Naive B cell (primary cell): ENCODE measurements around the gene NPEPL1. TPM values are rescaled to one million over a fixed set of nuclear protein-coding genes. Genes with fewer than 3 reads are reported as not detected.
"Not testable (repeated sequence)": the region's sequence is repeated elsewhere in the genome, so short reads cannot be mapped to it uniquely, and the experiment has no call there.

ENCODE experiments used
- ATAC-seq, 2 donors: fragments of 150-1000 bp; cut with Tn5 transposase; 2 replicates each; pipeline ENCODE4 v1.10.0; 2021; ENCODE audit warnings: low read depth in 2 of 2, mild to moderate bottlenecking in 2 of 2, moderate library complexity in 2 of 2
- DNase-seq: peaks from one replicate; pipeline ENCODE4 v3.0.0; 2022
- H3K27ac Mint-ChIP-seq, 6 donors: one replicate each; pipeline ENCODE4 v1.8.0; 2020 to 2022; ENCODE audit warnings: mild to moderate bottlenecking in 6 of 6, mixed read lengths in 6 of 6, moderate library complexity in 5 of 6, inconsistent platforms in 2 of 6
- H3K27me3 Mint-ChIP-seq, 3 donors: one replicate each; pipeline ENCODE4 v1.8.0; 2021 to 2022; ENCODE audit warnings: mixed read lengths in 3 of 3, mild to moderate bottlenecking in 1 of 3
- H3K36me3 Mint-ChIP-seq, 2 donors: one replicate each; pipeline ENCODE4 v1.8.0; 2020 to 2022; ENCODE audit warnings: mixed read lengths in 2 of 2, inconsistent platforms in 1 of 2, mild to moderate bottlenecking in 1 of 2
- H3K4me1 Mint-ChIP-seq, 3 donors: one replicate each; pipeline ENCODE4 v1.8.0; 2020 to 2022; ENCODE audit warnings: mixed read lengths in 3 of 3, inconsistent platforms in 1 of 3, mild to moderate bottlenecking in 1 of 3, moderate library complexity in 1 of 3
- H3K4me3 Mint-ChIP-seq, 8 donors: one replicate each; pipeline ENCODE4 v1.8.0; 2020 to 2022; ENCODE audit warnings: mild to moderate bottlenecking in 8 of 8, mixed read lengths in 8 of 8, moderate library complexity in 8 of 8, inconsistent platforms in 2 of 8
- H3K9me3 Mint-ChIP-seq, 7 donors: one replicate each; pipeline ENCODE4 v1.8.0; 2020 to 2022; ENCODE audit warnings: mixed read lengths in 7 of 7, mild to moderate bottlenecking in 5 of 7, inconsistent platforms in 2 of 7, moderate library complexity in 1 of 7
- polyA plus RNA-seq, 6 donors: library from polyadenylated mRNA; unstranded; fragments of 300-500 nt; fragmentation: Illumina TruSeq; gene quantifications; one replicate each; pipeline ENCODE4 v1.2.3, GENCODE V29; 2021; ENCODE audit warnings: low read depth in 6 of 6

The NPEPL1 gene
- polyA plus RNA-seq, 6 donors from 2014 or later: 4.2 to 8.4 (median 6.0) TPM

- ATAC-seq (no peak), DNase-seq (no peak)
- Mint-ChIP-seq H3K27me3 (peaks cover 30 to 54% (median 50%) of the 10 kb centered on the region in 3 donors), H3K27ac (no peak overlapping the region), H3K9me3 (no peaks in the 10 kb centered on the region), H3K4me3 (no peak overlapping the region), H3K36me3 (peaks cover 0 to 8% of the 10 kb centered on the region in 2 donors), H3K4me1 (no peaks in the 10 kb centered on the region)
Measured at GRCh38 chr20:58753922-58754551, 61.4 kb downstream of the NPEPL1 start.

- DNase-seq (no peak), ATAC-seq (no peak)
- H3K27me3 Mint-ChIP-seq: peaks cover 30 to 52% (median 47%) of the 10 kb centered on the region in 3 donors
- H3K4me3 Mint-ChIP-seq: no peak overlapping the region
- H3K36me3 Mint-ChIP-seq: peaks cover 0 to 8% of the 10 kb centered on the region in 2 donors
- no peaks in the 10 kb centered on the region for H3K4me1 Mint-ChIP-seq
- H3K9me3 Mint-ChIP-seq: no peaks in the 10 kb centered on the region
- peak overlapping the region in 1 of 6 donors; percentile 15 for H3K27ac Mint-ChIP-seq
Measured at GRCh38 chr20:58754584-58754983, 62.0 kb downstream of the NPEPL1 start.

GRCh38 chr20:58755062-58755697 is 62.6 kb downstream of the NPEPL1 start:
- peaks cover 29 to 48% (median 46%) of the 10 kb centered on the region in 3 donors for H3K27me3 Mint-ChIP-seq
- DNase-seq (no peak), ATAC-seq (no peak)
- H3K27ac Mint-ChIP-seq: no peak overlapping the region
- no peaks in the 10 kb centered on the region for H3K4me1 Mint-ChIP-seq
- H3K36me3 Mint-ChIP-seq: peaks cover 0 to 8% of the 10 kb centered on the region in 2 donors
- no peaks in the 10 kb centered on the region for H3K9me3 Mint-ChIP-seq
- H3K4me3 Mint-ChIP-seq: no peak overlapping the region

- ATAC-seq: no peak
- DNase-seq: no peak
- Mint-ChIP-seq H3K9me3 (no peaks in the 10 kb centered on the region), H3K4me3 (no peak overlapping the region), H3K27me3 (peaks cover 24 to 47% (median 39%) of the 10 kb centered on the region in 3 donors), H3K36me3 (peaks cover 0 to 6% of the 10 kb centered on the region in 2 donors), H3K27ac (no peak overlapping the region), H3K4me1 (no peaks in the 10 kb centered on the region)
Measured at GRCh38 chr20:58755766-58756449, 63.3 kb downstream of the NPEPL1 start.

- DNase-seq (no peak), ATAC-seq (no peak)
- no peaks in the 10 kb centered on the region for H3K9me3 Mint-ChIP-seq
- no peak overlapping the region for H3K4me3 Mint-ChIP-seq
- H3K36me3 Mint-ChIP-seq: peaks cover 0 to 1% of the 10 kb centered on the region in 2 donors
- H3K27me3 Mint-ChIP-seq: peaks cover 23 to 47% (median 39%) of the 10 kb centered on the region in 3 donors
- H3K27ac Mint-ChIP-seq: no peak overlapping the region
- H3K4me1 Mint-ChIP-seq: no peaks in the 10 kb centered on the region
Measured at GRCh38 chr20:58756450-58756775, 63.8 kb downstream of the NPEPL1 start.

- H3K9me3 Mint-ChIP-seq, H3K4me3 Mint-ChIP-seq, H3K36me3 Mint-ChIP-seq: not testable (repeated sequence)
Measured at GRCh38 chr20:58757647-58758046, 65.0 kb downstream of the NPEPL1 start.

GRCh38 chr20:58759947-58760346 is 67.3 kb downstream of the NPEPL1 start:
- no peak for ATAC-seq
- peaks cover 31 to 53% (median 36%) of the 10 kb centered on the region in 3 donors for H3K27me3 Mint-ChIP-seq

More at GRCh38 chr20:58757647-58758046, 65.0 kb downstream of the NPEPL1 start:
- DNase-seq, H3K4me1 Mint-ChIP-seq, ATAC-seq, H3K27ac Mint-ChIP-seq: not testable (repeated sequence)
- peaks cover 23 to 51% (median 43%) of the 10 kb centered on the region in 3 donors for H3K27me3 Mint-ChIP-seq

GRCh38 chr20:58760856-58761255 is 68.3 kb downstream of the NPEPL1 start:
- Mint-ChIP-seq H3K27ac (no peak overlapping the region), H3K4me3 (no peak overlapping the region), H3K9me3 (no peaks in the 10 kb centered on the region), H3K36me3 (no peaks in the 10 kb centered on the region), H3K4me1 (no peaks in the 10 kb centered on the region), H3K27me3 (peaks cover 33 to 57% (median 38%) of the 10 kb centered on the region in 3 donors)
- ATAC-seq (no peak), DNase-seq (no peak)

More at GRCh38 chr20:58759947-58760346, 67.3 kb downstream of the NPEPL1 start:
- DNase-seq: no peak
- H3K4me3 Mint-ChIP-seq: no peak overlapping the region
- H3K9me3 Mint-ChIP-seq: no peaks in the 10 kb centered on the region
- no peak overlapping the region for H3K27ac Mint-ChIP-seq
- H3K4me1 Mint-ChIP-seq: no peaks in the 10 kb centered on the region
- H3K36me3 Mint-ChIP-seq: no peaks in the 10 kb centered on the region

GRCh38 chr20:58762120-58762519 is 69.5 kb downstream of the NPEPL1 start:
- Mint-ChIP-seq H3K4me3 (no peak overlapping the region), H3K27me3 (peaks cover 34 to 55% (median 41%) of the 10 kb centered on the region in 3 donors), H3K4me1 (no peaks in the 10 kb centered on the region), H3K27ac (no peak overlapping the region), H3K9me3 (no peaks in the 10 kb centered on the region), H3K36me3 (no peaks in the 10 kb centered on the region)
- ATAC-seq (no peak), DNase-seq (no peak)

GRCh38 chr20:58763076-58763475 is 70.5 kb downstream of the NPEPL1 start:
- DNase-seq (no peak), ATAC-seq (no peak)
- Mint-ChIP-seq H3K4me1 (no peaks in the 10 kb centered on the region), H3K36me3 (no peaks in the 10 kb centered on the region), H3K27ac (no peak overlapping the region), H3K27me3 (peaks cover 30 to 55% (median 41%) of the 10 kb centered on the region in 3 donors), H3K9me3 (no peaks in the 10 kb centered on the region), H3K4me3 (no peak overlapping the region)

Other genes starting within 250 kb of the NPEPL1 start
- under 1 TPM in 4 of 6 donors, not detected in 2; 0.08 to 0.33 (median 0.11) TPM for gene APCDD1L, start 177.4 kb upstream of the NPEPL1 start, polyA plus RNA-seq
- gene STX16, start 41.5 kb upstream of the NPEPL1 start, polyA plus RNA-seq: 10 to 100 TPM; 15.7 to 35.7 (median 20.8) TPM
- under 1 TPM in 1 of 6 donors, not detected in 5; 0.35 TPM for gene GNAS-AS1, start 158.1 kb downstream of the NPEPL1 start, polyA plus RNA-seq
- gene GNAS, start 159.9 kb downstream of the NPEPL1 start, polyA plus RNA-seq: 100 to 1,000 TPM; 133 to 298 (median 194) TPM